COLO829 (cell line): Measurements from ENCODE around the gene BCL2L1.

Source experiments
- DNase-seq: peaks from one replicate; pipeline ENCODE4 v3.0.0; 2012; ENCODE audit warnings: low spot score

The BCL2L1 gene

GRCh38 chr20:31691646-31692275 lies 30.9 kb downstream of the BCL2L1 start:
- no peak for DNase-seq

- no peak for DNase-seq
Measured at GRCh38 chr20:31690124-31690666, 32.5 kb downstream of the BCL2L1 start.

GRCh38 chr20:31689141-31689540 lies 33.5 kb downstream of the BCL2L1 start:
- no peak for DNase-seq

GRCh38 chr20:31687777-31688176 lies 34.9 kb downstream of the BCL2L1 start:
- no peak for DNase-seq

- DNase-seq, result no peak
Measured at GRCh38 chr20:31685853-31686643, 36.6 kb downstream of the BCL2L1 start.

- DNase-seq, result no peak
Measured at GRCh38 chr20:31684153-31685015, 38.3 kb downstream of the BCL2L1 start.

- DNase-seq, result no peak
Measured at GRCh38 chr20:31682927-31683326, 39.7 kb downstream of the BCL2L1 start.

- DNase-seq, result no peak
Measured at GRCh38 chr20:31682352-31682751, 40.3 kb downstream of the BCL2L1 start.

- no peak for DNase-seq
Measured at GRCh38 chr20:31681769-31682168, 40.9 kb downstream of the BCL2L1 start.

GRCh38 chr20:31681128-31681727 lies 41.4 kb downstream of the BCL2L1 start:
- DNase-seq, result no peak

GRCh38 chr20:31680286-31681127 lies 42.2 kb downstream of the BCL2L1 start:
- DNase-seq, result no peak

GRCh38 chr20:31679357-31680285 lies 43.0 kb downstream of the BCL2L1 start:
- no peak for DNase-seq

GRCh38 chr20:31678389-31679356 lies 44.0 kb downstream of the BCL2L1 start:
- DNase-seq, result no peak

GRCh38 chr20:31677553-31678260 lies 45.0 kb downstream of the BCL2L1 start:
- no peak for DNase-seq

GRCh38 chr20:31676609-31676989 lies 46.1 kb downstream of the BCL2L1 start:
- no peak for DNase-seq

GRCh38 chr20:31675828-31676608 lies 46.6 kb downstream of the BCL2L1 start:
- no peak for DNase-seq
